Osteocyte (in vitro differentiated cells): ENCODE measurements around the gene GGA2. TPM values are rescaled to one million over a fixed set of nuclear protein-coding genes. Genes with fewer than 3 reads are reported as not detected.

Experiments
- DNase-seq: peaks from one replicate; pipeline ENCODE4 v3.0.0; 2021; ENCODE audit warnings: mixed read lengths; ENCODE audit not compliant: unreplicated experiment; ENCODE audit errors: extremely low spot score
- H3K27ac Mint-ChIP-seq: one replicate; pipeline ENCODE4 v1.8.0; 2021; ENCODE audit warnings: mild to moderate bottlenecking, mixed read lengths; ENCODE audit not compliant: unreplicated experiment
- H3K27me3 Mint-ChIP-seq: one replicate; pipeline ENCODE4 v1.8.0; 2021; ENCODE audit warnings: mixed read lengths; ENCODE audit not compliant: unreplicated experiment
- H3K36me3 Mint-ChIP-seq: one replicate; pipeline ENCODE4 v1.8.0; 2021; ENCODE audit warnings: mixed read lengths; ENCODE audit not compliant: unreplicated experiment
- H3K4me1 Mint-ChIP-seq: one replicate; pipeline ENCODE4 v1.8.0; 2021; ENCODE audit warnings: mixed read lengths; ENCODE audit not compliant: unreplicated experiment
- H3K4me3 Mint-ChIP-seq: one replicate; pipeline ENCODE4 v1.8.0; 2021; ENCODE audit warnings: mild to moderate bottlenecking, moderate library complexity, mixed read lengths; ENCODE audit not compliant: unreplicated experiment
- H3K9me3 Mint-ChIP-seq: one replicate; pipeline ENCODE4 v1.8.0; 2021; ENCODE audit warnings: mixed read lengths; ENCODE audit not compliant: unreplicated experiment
- total RNA-seq: library from RNA; stranded (reverse); gene quantifications from 2 replicates; pipeline ENCODE4 v1.2.1, GENCODE V29; 2021
- TF ChIP-seq, protein P1 (sequence below): fragments of 200-600 bp; sonication (generic); IDR thresholded peaks from 2 replicates; pipeline ENCODE4 v1.5.0; 2021; ENCODE audit warnings: antibody characterized with exemption, mild to moderate bottlenecking, moderate library complexity

Gene GGA2
- total RNA-seq, 1 donor from 2014 or later: 59.7 TPM

DNA sequence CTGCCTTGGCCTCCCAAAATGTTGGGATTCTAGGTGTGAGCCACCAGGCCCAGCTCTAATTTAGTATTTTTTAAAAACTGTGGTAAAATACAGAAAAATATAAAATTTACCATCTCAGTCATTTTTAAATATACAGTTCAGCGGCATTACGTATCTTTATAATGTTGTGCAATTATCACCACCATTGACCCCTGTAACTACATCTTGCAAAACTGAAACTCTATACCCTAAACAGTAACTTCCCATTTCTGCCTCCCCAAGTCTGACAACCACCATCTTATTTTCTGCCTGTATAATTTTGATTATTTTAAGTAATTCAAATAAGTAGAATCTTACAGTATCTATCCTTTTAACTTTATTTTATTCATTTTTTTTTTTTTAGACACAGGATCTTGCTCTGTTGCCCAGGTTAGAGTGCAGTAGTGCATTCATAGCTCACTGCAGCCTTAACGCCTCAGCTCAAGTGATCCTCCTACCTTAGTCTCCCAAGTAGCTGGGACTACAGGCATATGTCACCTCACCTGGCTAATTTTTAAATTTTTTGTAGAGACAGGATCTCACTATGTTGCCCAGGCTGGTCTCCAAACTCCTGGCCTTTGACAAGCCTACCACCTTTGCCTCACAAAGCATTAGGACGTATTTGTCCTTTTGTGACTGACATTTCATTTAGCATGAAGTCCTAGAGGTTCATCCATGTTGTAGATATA is 10.9 kb upstream of the GGA2 start:
- TF ChIP-seq, protein P1, sequence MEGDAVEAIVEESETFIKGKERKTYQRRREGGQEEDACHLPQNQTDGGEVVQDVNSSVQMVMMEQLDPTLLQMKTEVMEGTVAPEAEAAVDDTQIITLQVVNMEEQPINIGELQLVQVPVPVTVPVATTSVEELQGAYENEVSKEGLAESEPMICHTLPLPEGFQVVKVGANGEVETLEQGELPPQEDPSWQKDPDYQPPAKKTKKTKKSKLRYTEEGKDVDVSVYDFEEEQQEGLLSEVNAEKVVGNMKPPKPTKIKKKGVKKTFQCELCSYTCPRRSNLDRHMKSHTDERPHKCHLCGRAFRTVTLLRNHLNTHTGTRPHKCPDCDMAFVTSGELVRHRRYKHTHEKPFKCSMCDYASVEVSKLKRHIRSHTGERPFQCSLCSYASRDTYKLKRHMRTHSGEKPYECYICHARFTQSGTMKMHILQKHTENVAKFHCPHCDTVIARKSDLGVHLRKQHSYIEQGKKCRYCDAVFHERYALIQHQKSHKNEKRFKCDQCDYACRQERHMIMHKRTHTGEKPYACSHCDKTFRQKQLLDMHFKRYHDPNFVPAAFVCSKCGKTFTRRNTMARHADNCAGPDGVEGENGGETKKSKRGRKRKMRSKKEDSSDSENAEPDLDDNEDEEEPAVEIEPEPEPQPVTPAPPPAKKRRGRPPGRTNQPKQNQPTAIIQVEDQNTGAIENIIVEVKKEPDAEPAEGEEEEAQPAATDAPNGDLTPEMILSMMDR: no peak
- peaks cover 36% of the 10 kb centered on the region for H3K36me3 Mint-ChIP-seq

DNA sequence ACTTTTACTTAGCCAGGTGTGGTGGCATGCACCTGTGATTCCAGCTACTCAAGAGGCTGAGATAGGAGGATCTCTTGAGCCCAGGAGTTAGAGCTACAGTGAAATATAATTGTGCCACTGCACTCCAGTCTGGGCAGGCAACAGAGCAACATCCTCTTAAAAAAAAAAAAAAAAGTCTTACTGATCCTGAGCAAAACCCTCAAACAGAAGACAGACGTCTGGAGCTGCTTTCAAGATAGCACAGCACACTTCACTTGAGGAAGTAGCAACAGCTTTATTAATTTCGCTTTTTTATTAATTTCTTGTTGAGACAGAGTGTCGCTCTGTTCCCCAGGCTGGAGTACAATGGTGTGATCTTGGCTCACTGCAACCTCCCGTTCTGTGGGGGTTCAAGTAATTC is 10.2 kb upstream of the GGA2 start:
- Mint-ChIP-seq H3K36me3 (peaks cover 36% of the 10 kb centered on the region), H3K4me1 (no peaks in the 10 kb centered on the region), H3K4me3 (no peak overlapping the region), H3K27me3 (no peaks in the 10 kb centered on the region), H3K27ac (no peak overlapping the region), H3K9me3 (no peaks in the 10 kb centered on the region)
- TF ChIP-seq, protein P1: no peak
- DNase-seq: no peak

More for the DNA sequence above, 10.9 kb upstream of the GGA2 start:
- Mint-ChIP-seq H3K9me3 (no peaks in the 10 kb centered on the region), H3K27me3 (no peaks in the 10 kb centered on the region), H3K27ac (no peak overlapping the region), H3K4me1 (no peaks in the 10 kb centered on the region), H3K4me3 (no peak overlapping the region)
- no peak for DNase-seq

DNA sequence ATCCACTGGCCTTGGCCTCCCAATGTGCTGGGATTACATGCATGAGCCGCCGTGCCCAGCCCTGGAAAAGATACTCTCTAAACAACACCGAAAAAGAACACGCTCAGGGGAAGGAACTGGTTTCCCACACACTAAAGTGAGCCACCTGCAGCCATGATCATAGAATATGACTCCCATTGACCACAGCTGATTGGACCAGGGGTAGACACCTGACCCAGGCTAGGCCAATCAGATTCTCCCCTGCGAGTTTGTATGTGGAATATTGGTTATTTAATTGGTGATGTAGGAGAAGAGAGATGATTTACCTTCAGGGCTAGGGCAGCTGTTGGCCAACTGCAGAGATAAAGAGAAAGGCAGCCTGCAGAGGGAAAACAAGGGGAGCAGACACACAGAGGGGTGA is 9.0 kb upstream of the GGA2 start:
- no peak overlapping the region for H3K27ac Mint-ChIP-seq
- TF ChIP-seq, protein P1: no peak
- no peaks in the 10 kb centered on the region for H3K27me3 Mint-ChIP-seq
- no peak for DNase-seq
- H3K4me1 Mint-ChIP-seq: no peaks in the 10 kb centered on the region
- no peaks in the 10 kb centered on the region for H3K9me3 Mint-ChIP-seq
- peaks cover 31% of the 10 kb centered on the region for H3K36me3 Mint-ChIP-seq
- no peak overlapping the region for H3K4me3 Mint-ChIP-seq

DNA sequence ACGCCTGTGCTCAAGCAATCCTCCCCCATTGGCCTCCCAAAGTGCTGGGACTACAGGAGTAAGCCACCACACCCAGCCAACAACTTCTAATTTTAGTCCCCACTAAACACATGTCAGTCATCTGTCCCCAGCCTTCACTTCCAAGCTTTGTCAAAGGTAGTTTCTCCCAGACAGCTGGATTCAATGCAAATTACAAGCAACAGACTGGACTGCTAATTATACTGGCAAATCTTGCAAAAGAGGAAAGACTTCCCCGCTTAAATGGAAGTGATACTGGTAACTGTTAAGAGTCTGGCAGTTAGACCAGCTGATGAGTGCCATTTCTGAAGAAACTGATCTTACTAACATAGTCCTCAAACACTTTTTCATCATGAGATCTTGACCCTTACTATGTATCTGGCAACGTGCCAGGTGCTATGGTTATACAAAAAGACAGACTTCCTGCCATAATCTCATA is 8.2 kb upstream of the GGA2 start:
- Mint-ChIP-seq H3K27me3 (no peaks in the 10 kb centered on the region), H3K36me3 (peaks cover 24% of the 10 kb centered on the region), H3K4me3 (no peak overlapping the region), H3K4me1 (no peaks in the 10 kb centered on the region), H3K27ac (no peak overlapping the region), H3K9me3 (no peaks in the 10 kb centered on the region)
- DNase-seq: no peak
- TF ChIP-seq, protein P1: no peak

DNA sequence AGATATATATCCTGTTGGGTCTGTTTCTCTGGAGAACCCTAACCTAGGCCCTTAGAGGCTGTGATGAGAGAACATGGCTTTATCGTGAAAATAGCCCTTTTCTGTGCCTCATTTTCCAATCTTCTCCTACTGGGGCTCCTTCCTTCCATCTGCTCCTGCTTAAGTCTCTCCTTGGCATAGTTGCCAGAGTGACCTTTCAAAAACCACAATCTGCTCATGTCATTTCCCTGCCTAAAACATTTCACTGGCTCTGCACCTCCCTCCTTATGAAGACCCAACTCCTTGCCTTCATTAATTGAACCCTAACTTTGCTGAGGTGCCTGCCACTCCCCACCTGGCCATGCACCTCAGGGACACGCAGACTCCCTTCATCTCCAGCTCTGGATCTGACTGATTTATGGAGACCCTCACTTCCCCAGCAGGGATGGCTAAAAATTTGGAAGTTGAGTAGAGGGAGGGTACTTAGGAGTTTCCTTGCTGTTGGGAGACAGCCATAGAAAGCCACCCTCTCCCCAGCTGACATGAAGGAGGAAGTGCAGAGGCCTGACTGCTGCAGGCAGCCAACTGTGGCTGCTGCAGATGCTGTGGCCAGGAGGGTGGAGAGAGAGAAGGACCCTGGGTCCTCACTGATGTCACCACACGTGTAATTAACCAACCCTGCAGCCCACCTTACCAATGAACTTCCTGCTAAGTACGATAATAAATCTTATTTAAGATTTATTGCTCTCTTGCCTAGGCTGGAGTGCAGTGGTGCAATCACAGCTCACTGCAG is 6.3 kb upstream of the GGA2 start:
- H3K4me3 Mint-ChIP-seq: no peak overlapping the region
- DNase-seq: no peak
- no peaks in the 10 kb centered on the region for H3K9me3 Mint-ChIP-seq
- H3K27ac Mint-ChIP-seq: no peak overlapping the region
- TF ChIP-seq, protein P1: no peak
- H3K4me1 Mint-ChIP-seq: no peaks in the 10 kb centered on the region
- H3K27me3 Mint-ChIP-seq: no peaks in the 10 kb centered on the region
- peaks cover 10% of the 10 kb centered on the region for H3K36me3 Mint-ChIP-seq
